GM12891 (cell line): ENCODE data around the gene SPTBN4.

Experiments used
- DNase-seq: peaks from one replicate; pipeline ENCODE4 v3.0.0; 2011; ENCODE audit warnings: low spot score; ENCODE audit not compliant: insufficient read length
- FAIRE-seq: peaks from 2 replicates; lab custom pipeline; 2011; peaks lifted over from hg19 to GRCh38; lab: Jason Lieb, UNC
- PAX5 ChIP-seq: IDR thresholded peaks from 2 replicates; pipeline ENCODE4 v1.6.1; 2011; ENCODE audit warnings: low read length, moderate library complexity, mild to moderate bottlenecking; ENCODE audit not compliant: insufficient read depth, severe bottlenecking
- POLR2A ChIP-seq: IDR thresholded peaks from 2 replicates; pipeline ENCODE4 v1.6.1; 2011; ENCODE audit warnings: low read depth, low read length, control low read depth
- POLR2AphosphoS5 ChIP-seq: IDR thresholded peaks from 2 replicates; pipeline ENCODE4 v1.6.1; 2011; ENCODE audit warnings: low read depth, low read length, control low read depth
- POU2F2 ChIP-seq: IDR thresholded peaks from 2 replicates; pipeline ENCODE4 v1.6.1; 2011; ENCODE audit warnings: low read depth, mild to moderate bottlenecking, control low read depth, low read length, moderate library complexity
- SPI1 ChIP-seq: IDR thresholded peaks from 2 replicates; pipeline ENCODE4 v1.6.1; 2011; ENCODE audit warnings: low read depth, low read length, control low read depth
- TAF1 ChIP-seq: IDR thresholded peaks from 2 replicates; pipeline ENCODE4 v1.6.1; 2011; ENCODE audit warnings: low read depth, low read length, control low read depth

SPTBN4 gene

GRCh38 chr19:40525234-40526051, 58.6 kb downstream of the SPTBN4 start:
- TF ChIP-seq POLR2A (no peak), PAX5 (no peak), TAF1 (no peak), POLR2AphosphoS5 (no peak), SPI1 (no peak), POU2F2 (no peak)
- no peak for FAIRE-seq
- no peak for DNase-seq

- no peak for FAIRE-seq
- DNase-seq: no peak
- no peak for TF ChIP-seq SPI1
- no peak for TF ChIP-seq POLR2AphosphoS5
- TF ChIP-seq PAX5: no peak
- TF ChIP-seq TAF1: no peak
- TF ChIP-seq POU2F2: no peak
- no peak for TF ChIP-seq POLR2A
Measured at GRCh38 chr19:40528078-40528477, 61.3 kb downstream of the SPTBN4 start.

GRCh38 chr19:40528533-40529092, 61.8 kb downstream of the SPTBN4 start:
- TF ChIP-seq SPI1 (no peak), POU2F2 (no peak), PAX5 (no peak), TAF1 (no peak), POLR2A (no peak), POLR2AphosphoS5 (no peak)
- no peak for DNase-seq
- no peak for FAIRE-seq

DNA sequence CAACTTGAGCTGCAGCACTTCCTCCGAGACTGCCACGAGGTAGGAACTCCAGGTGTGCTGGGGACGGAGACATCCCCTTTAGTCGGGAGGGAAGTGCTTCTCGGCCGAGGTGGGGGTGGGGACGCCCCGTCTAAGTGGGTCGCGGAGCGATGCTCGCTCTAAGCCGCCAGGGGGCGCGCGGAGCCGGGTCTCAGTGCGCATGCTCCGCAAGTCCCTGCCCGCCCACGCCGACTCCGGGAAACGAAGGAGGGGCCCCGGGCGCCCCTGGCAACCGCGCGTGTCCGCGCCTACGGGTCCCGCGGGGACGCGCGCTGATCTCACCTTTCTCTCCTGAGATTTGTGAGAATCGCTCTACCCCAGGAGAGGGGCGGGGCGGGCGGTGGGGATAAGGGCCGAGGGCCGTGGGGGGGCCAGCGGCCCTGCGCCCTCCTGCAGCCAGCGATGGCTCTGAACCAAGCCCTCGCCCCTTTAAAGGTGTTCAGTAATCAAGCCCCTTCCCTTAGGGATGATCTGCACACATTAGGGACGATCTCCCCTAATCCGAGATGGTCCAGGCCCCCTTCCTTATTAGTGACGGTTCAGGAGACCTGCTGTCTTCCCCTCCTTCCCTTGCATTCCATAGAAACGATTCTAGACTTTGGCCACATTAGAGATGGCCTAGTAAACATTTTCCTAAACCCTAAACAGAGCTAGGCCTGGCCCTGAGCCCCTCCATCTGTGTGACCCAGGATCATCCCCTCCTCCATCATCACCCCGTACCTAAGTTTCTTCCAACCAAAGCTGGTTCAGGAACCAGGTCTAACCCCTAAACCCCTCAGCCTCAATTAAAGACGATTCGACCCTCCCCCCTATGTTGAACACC, 62.5 kb downstream of the SPTBN4 start:
- peak; percentile 98 for FAIRE-seq
- TF ChIP-seq PAX5 (no peak), SPI1 (peak; percentile 69), TAF1 (no peak), POLR2A (no peak), POLR2AphosphoS5 (no peak)
- peak; percentile 99 for DNase-seq

DNA sequence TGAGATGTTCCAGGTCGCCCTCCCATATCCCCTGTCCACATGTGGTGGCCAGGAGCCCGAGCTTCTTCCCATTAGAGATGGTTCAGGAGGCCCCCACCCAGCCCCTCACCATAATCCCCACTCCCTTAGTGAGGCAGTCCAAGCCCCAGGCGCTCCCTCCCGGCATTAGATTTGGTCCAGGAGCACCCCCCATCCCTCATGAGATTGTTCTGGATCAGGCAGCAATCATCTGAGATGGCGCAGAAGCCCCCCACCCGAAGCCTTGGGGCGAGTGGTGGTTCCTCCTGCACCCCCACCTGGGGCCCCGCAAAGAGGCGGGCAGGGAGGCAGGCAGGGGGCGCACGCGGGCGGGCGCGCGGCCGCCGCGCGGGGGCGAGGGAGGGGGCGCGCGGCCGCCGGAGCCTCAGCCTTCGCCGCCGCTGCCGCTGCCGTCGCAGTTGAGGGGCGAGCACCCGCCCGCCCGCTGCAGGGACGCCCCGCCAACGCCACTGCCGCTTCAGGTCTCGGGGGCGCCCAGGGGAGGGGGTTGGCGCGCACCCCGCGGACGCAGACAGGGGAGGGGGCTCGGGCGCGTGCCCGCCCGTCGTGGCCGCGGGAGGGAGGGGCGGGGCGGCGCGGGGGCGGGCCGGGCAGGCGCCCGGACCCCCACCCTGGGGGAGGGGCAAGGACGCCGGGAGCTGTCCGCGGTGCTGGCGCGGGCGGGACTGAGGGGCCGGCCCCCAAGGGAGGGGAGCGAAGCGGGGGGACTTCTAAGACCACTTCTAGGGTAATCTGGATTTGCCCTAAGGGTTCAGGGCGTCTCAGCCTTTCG, 63.5 kb downstream of the SPTBN4 start:
- FAIRE-seq (no peak), DNase-seq (no peak)
- no peak for TF ChIP-seq POLR2A
- no peak for TF ChIP-seq POLR2AphosphoS5
- TF ChIP-seq TAF1: no peak
- TF ChIP-seq PAX5: no peak
- TF ChIP-seq POU2F2: no peak
- no peak for TF ChIP-seq SPI1

DNA sequence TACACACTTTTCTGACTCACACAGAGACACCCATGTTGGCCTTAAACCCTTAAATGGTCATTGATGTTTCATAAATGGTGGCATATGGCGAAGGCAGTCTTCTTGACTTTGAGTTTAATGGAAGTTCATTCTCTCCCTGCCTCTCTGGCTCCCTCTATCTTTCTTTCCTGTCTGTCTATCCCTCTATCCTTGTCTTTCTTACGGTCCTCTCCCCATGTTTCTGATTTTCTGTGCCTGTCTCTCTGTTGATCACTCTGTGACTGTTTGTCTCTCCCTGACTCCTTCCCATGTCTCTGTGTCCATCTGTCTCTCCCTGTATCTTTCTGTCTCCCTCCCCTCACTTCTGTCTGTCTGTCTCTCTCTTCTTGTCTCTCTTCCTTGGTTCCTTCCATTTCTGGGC, 66.7 kb downstream of the SPTBN4 start:
- TF ChIP-seq TAF1: no peak
- TF ChIP-seq PAX5: no peak
- TF ChIP-seq SPI1: no peak
- TF ChIP-seq POLR2AphosphoS5: no peak
- TF ChIP-seq POU2F2: no peak
- TF ChIP-seq POLR2A: no peak
- FAIRE-seq (no peak), DNase-seq (no peak)

DNA sequence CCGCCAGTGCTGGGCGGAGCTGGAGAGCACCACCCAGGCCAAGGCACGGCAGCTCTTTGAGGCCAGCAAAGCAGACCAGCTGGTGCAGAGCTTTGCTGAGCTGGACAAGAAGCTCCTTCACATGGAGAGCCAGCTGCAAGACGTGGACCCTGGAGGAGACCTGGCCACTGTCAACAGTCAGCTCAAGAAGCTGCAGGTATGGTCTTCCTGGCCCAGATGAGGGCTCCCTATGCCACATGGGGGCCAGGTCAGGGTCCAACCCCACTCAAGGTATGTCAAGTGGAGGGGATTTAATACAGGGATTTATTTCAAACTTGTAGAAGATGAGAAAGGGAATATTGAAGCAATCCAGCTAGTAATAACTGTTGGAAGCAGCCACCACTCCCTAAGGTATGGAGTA, 67.3 kb downstream of the SPTBN4 start:
- DNase-seq (no peak), FAIRE-seq (no peak)
- TF ChIP-seq POLR2A: no peak
- no peak for TF ChIP-seq PAX5
- no peak for TF ChIP-seq POLR2AphosphoS5
- no peak for TF ChIP-seq TAF1
- TF ChIP-seq POU2F2: no peak
- no peak for TF ChIP-seq SPI1

DNA sequence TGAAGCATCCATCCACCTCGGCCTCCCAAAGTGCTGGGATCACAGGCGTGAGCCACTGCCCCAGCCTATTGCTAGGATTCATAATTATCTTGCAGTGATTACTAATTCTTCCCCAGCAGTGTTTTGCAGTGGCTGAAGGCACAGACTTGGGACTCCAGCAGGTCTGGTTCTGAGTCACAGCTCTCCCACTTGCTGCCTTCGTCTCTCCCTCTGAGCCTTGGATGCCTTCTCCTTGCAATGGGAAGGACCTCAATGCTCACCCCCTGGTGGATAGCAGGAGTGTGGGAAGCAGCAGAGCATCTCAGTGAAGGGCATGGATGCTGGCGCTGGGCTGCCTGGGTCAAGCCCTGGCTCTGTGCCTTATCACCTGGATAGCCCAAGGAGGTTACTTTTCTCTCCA, 72.3 kb downstream of the SPTBN4 start:
- DNase-seq (no peak), FAIRE-seq (no peak)
- TF ChIP-seq POLR2AphosphoS5 (no peak), POLR2A (no peak), SPI1 (no peak), TAF1 (no peak), PAX5 (no peak), POU2F2 (no peak)
